Measurements from ENCODE around the gene NR1H2.
A peak's percentile ranks its signal among the peaks of the same experiment; 100 is the strongest.

Gene NR1H2

DNA sequence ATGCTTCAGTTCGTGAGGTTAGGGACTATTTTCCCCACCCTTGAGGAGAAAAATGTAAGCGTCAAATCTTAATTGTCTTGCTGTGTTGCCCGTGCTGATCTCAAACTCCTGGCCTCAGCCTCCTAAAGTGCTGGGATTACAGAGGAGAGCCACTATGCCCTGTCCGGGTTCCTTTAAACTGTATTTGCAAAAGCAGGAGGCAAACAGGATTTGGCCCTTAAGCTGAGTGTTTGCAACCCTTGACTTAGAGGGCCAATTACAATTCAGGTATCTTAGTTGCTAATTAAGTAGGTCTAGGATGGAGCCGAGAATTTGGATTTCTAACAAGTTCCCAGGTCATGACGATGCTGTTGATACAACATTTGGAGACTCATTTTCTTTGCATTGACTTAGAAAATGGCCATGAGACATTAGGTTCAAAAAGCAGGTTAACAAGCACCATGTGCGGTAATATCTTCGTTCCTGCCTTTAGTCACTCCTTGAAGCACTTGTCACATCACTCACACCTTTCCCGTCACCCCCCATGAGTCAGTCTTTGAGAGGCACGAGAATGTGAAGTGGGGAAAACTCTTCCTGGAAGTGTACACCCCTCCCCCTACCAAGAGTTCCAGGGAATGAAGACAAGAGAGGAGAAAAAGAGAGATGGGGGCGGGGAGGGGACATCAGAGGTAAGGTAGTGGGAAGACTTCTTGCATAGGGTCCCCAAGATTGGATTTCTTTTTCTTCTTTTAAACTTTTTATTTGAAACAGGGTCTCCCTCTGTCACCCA lies 13.4 kb upstream of the NR1H2 start:
- Histone ChIP-seq H3K4me3 (ENCODE audit: extremely low read depth, insufficient read depth, low read length, poor library complexity, severe bottlenecking) (no peak overlapping the region), H3K9me3 (ENCODE audit: control insufficient read depth, low read length) (no peaks in the 10 kb centered on the region), H3K36me3 (ENCODE audit: control insufficient read depth, insufficient read depth, low read length) (no peaks in the 10 kb centered on the region), H3K27ac (ENCODE audit: low read depth, low read length, severe bottlenecking) (no peak overlapping the region), H3K4me1 (ENCODE audit: control insufficient read depth, insufficient read depth, low read length, poor library complexity, severe bottlenecking) (no peaks in the 10 kb centered on the region)
- WGBS, 2 experiments (ENCODE audit: insufficient coverage in 2 of 2) = 73 to 74% methylated on average over 8 of the region's 11 CpGs

DNA sequence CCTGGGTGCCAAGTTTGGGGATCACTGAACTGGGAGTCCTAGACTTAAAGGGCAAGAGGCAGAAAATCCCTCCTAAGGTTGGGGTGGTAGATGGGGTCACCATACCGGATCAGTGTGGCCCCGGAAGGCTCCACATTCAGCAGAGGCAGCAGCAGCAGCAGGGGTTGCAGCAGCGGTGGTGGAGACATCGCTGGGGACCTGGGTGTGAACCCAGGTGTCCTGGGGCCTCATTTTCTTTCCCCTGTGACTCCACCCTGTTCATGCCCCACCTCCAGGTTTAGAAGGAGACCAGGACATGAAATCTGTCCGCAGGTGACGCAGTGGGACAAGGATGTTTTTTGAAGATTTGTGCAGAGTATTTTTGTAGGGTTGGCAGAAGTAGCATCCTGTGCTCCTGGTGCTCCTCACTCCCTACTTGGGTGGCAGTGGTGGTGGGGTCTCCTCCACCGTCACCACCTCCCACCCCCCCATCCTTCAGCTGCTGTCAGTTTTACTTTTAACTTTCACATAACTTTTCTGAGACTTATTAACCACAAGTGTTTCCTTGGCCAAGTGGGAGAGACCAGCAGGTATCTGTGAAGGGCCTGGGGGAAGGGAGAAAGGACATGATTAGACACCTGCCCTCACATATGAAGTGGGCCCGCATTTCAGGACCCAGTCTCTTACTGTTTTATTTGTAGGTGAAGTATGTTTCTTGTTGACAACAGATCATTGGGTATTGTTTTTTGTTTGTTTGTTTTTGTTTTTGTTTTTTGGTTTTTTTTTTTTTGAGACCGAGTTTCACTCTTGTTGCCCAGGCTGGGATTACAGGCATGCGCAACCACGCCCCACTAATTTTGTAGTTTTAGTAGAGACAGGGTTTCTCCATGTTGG lies 10.6 kb upstream of the NR1H2 start, which contains the start of gene NAPSA:
Gene NAPSA, minus strand, starts transcription at position 206 of the 873 bp plus-strand sequence. Its CDS starts 18 bp downstream, at position 188.
- H3K4me1 ChIP-seq (ENCODE audit: control insufficient read depth, insufficient read depth, low read length, poor library complexity, severe bottlenecking) = no peaks in the 10 kb centered on the region
- H3K36me3 ChIP-seq (ENCODE audit: control insufficient read depth, insufficient read depth, low read length) = no peaks in the 10 kb centered on the region
- 79 to 91% methylated on average over 2 to 4 of the region's 11 CpGs for WGBS, 2 experiments (ENCODE audit: insufficient coverage in 2 of 2)
- H3K27ac ChIP-seq (ENCODE audit: low read depth, low read length, severe bottlenecking) = no peak within 1 kb of the TSS
- no peaks in the 10 kb centered on the region for H3K9me3 ChIP-seq (ENCODE audit: control insufficient read depth, low read length)
- H3K4me3 ChIP-seq (ENCODE audit: extremely low read depth, insufficient read depth, low read length, poor library complexity, severe bottlenecking) = no peak within 1 kb of the TSS

DNA sequence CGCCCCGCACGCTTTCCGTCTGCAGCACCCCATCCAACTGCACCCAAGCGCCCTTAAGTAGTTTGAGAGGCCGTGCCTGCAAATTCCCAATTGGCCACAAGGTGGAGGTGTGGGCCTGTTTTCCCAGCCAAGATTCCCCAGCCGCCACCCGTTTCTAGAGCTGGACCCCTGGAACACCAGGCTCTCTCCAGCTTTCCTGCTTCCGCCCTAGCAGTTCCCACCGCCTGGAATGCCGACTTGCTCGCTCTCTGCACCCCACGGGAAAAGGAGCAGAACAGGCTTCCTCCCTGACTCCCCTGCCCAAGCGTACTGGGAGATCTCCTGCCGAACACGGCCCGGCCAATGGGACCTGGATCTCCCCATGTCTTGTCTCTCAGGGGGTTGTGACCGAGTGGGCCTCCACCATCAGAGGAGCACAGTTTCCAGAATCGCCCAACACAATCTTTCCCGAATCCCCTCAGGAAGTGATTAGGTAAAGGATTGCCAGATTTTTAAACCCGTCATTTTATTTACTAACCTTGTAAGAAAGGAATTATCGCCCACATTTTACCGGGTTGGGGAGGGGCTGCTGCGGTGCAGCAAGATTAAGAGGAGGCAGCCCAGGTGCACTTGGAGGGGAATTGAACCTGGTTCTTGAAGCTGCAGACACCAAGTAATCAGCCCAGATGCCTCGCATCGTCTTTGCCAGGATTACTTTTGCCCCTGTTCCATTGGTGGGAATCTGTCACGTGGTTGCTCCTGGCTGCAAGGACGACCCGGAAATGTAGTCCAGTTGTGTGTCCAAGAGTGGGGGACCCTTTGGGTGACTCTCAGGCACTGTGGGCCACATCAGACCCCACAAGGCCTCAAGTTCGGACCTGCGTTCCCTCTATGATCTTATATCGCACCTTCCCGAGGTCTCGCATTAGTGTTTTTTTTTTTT lies 7.3 kb upstream of the NR1H2 start:
- 32 to 41% methylated on average over 26 of the region's 34 CpGs for WGBS, 2 experiments (ENCODE audit: insufficient coverage in 2 of 2)

DNA sequence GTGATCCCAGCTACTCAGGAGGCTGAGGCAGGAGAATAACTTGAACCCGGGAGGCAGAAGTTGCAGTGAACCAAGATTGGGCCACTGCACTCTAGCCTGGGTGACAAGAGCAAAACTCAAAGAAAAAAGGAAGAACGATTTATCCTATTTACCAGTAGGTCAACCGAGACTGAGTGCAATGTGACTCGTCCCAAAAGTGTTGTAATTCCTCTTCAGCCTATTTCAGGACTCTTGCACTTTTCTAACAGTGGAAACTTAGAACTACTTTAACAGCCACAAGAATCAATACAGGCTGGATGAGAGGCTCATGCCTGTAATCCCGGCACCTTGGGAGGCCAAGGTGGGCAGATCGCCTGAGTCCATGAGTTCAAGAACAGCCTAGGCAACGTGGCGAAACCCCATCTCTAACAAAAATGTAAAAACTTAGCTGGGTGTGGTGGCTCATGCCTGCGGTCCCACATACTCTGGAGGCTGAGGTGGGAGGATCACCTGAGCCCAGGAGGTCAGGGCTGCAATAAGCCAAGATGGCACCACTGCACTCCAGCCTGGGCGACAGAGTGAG lies 4.3 kb upstream of the NR1H2 start:
- no peaks in the 10 kb centered on the region for H3K4me1 ChIP-seq (ENCODE audit: control insufficient read depth, insufficient read depth, low read length, poor library complexity, severe bottlenecking)
- 85 to 89% methylated on average over 6 to 9 of the region's 10 CpGs for WGBS, 2 experiments (ENCODE audit: insufficient coverage in 2 of 2)
- no peaks in the 10 kb centered on the region for H3K9me3 ChIP-seq (ENCODE audit: control insufficient read depth, low read length)
- H3K4me3 ChIP-seq (ENCODE audit: extremely low read depth, insufficient read depth, low read length, poor library complexity, severe bottlenecking) = no peak overlapping the region
- H3K36me3 ChIP-seq (ENCODE audit: control insufficient read depth, insufficient read depth, low read length) = no peaks in the 10 kb centered on the region
- H3K27ac ChIP-seq (ENCODE audit: low read depth, low read length, severe bottlenecking) = no peak overlapping the region

More for the DNA sequence above, 7.3 kb upstream of the NR1H2 start:
- no peaks in the 10 kb centered on the region for H3K9me3 ChIP-seq (ENCODE audit: control insufficient read depth, low read length)
- H3K36me3 ChIP-seq (ENCODE audit: control insufficient read depth, insufficient read depth, low read length) = no peaks in the 10 kb centered on the region
- no peaks in the 10 kb centered on the region for H3K4me1 ChIP-seq (ENCODE audit: control insufficient read depth, insufficient read depth, low read length, poor library complexity, severe bottlenecking)
- peak overlapping the region; percentile 21 for H3K4me3 ChIP-seq (ENCODE audit: extremely low read depth, insufficient read depth, low read length, poor library complexity, severe bottlenecking)
- no peak overlapping the region for H3K27ac ChIP-seq (ENCODE audit: low read depth, low read length, severe bottlenecking)

DNA sequence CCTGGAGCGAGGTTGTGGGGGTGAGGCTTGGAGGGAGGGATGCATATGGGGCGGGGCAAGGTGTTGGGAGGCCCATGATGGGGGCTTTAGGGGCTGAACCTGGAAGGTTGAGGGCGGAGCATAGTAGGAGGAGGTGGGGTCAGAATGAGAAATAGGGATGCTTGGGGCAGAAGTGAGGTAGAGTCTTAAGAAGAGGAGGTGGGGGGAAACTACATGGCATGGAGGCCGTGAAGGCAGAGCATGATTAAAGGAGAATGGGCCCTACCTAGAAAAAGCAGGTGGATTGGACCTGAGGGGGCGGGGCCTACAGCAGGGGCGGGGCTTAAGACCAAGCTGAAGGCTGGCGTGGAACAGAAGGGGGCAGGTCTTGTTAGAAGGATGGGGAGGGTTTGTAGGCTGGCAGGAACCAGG lies 799 bp downstream of the NR1H2 start:
- Histone ChIP-seq H3K27ac (ENCODE audit: low read depth, low read length, severe bottlenecking) (no peak overlapping the region), H3K4me3 (ENCODE audit: extremely low read depth, insufficient read depth, low read length, poor library complexity, severe bottlenecking) (peak overlapping the region; percentile 79)

DNA sequence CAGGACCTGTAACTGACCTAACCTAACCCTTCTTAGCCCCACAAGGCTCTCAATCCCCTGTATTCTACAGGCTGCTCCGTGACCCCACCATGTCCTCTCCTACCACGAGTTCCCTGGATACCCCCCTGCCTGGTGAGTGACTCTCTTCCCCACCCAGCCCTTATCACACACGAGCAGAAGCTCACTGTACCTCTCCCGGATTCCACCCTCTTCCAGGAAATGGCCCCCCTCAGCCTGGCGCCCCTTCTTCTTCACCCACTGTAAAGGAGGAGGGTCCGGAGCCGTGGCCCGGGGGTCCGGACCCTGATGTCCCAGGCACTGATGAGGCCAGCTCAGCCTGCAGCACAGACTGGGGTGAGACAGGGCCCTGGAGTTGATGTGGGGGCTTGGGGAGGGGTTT lies 1.3 kb downstream of the NR1H2 start:
- Histone ChIP-seq H3K4me1 (ENCODE audit: control insufficient read depth, insufficient read depth, low read length, poor library complexity, severe bottlenecking) (no peaks in the 10 kb centered on the region), H3K36me3 (ENCODE audit: control insufficient read depth, insufficient read depth, low read length) (peaks cover 47% of the 10 kb centered on the region), H3K4me3 (ENCODE audit: extremely low read depth, insufficient read depth, low read length, poor library complexity, severe bottlenecking) (no peak overlapping the region), H3K27ac (ENCODE audit: low read depth, low read length, severe bottlenecking) (no peak overlapping the region), H3K9me3 (ENCODE audit: control insufficient read depth, low read length) (no peaks in the 10 kb centered on the region)
- 93 to 100% methylated on average over 1 to 6 of the region's 9 CpGs for WGBS, 2 experiments (ENCODE audit: insufficient coverage in 2 of 2)

More for the DNA sequence above, 799 bp downstream of the NR1H2 start:
- WGBS, 2 experiments (ENCODE audit: insufficient coverage in 2 of 2) = 80% methylated on average over 5 of the region's 7 CpGs
- Histone ChIP-seq H3K4me1 (ENCODE audit: control insufficient read depth, insufficient read depth, low read length, poor library complexity, severe bottlenecking) (no peaks in the 10 kb centered on the region), H3K36me3 (ENCODE audit: control insufficient read depth, insufficient read depth, low read length) (peaks cover 43% of the 10 kb centered on the region), H3K9me3 (ENCODE audit: control insufficient read depth, low read length) (no peaks in the 10 kb centered on the region)

DNA sequence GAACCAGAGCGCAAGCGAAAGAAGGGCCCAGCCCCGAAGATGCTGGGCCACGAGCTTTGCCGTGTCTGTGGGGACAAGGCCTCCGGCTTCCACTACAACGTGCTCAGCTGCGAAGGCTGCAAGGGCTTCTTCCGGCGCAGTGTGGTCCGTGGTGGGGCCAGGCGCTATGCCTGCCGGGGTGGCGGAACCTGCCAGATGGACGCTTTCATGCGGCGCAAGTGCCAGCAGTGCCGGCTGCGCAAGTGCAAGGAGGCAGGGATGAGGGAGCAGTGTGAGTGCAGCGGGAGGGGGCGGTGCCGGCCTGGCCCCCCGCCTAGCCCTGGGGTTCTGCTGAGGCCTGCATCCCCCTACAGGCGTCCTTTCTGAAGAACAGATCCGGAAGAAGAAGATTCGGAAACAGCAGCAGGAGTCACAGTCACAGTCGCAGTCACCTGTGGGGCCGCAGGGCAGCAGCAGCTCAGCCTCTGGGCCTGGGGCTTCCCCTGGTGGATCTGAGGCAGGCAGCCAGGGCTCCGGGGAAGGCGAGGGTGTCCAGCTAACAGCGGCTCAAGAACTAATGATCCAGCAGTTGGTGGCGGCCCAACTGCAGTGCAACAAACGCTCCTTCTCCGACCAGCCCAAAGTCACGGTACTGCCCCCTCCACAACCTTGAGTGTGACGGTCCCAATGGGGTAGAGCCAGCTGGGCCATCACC lies 2.1 kb downstream of the NR1H2 start:
- H3K9me3 ChIP-seq (ENCODE audit: control insufficient read depth, low read length) = no peaks in the 10 kb centered on the region
- H3K4me1 ChIP-seq (ENCODE audit: control insufficient read depth, insufficient read depth, low read length, poor library complexity, severe bottlenecking) = no peaks in the 10 kb centered on the region
- 95 to 98% methylated on average over 33 to 34 of the region's 36 CpGs for WGBS, 2 experiments (ENCODE audit: insufficient coverage in 2 of 2)
- peaks cover 50% of the 10 kb centered on the region for H3K36me3 ChIP-seq (ENCODE audit: control insufficient read depth, insufficient read depth, low read length)
- H3K27ac ChIP-seq (ENCODE audit: low read depth, low read length, severe bottlenecking) = no peak overlapping the region
- no peak overlapping the region for H3K4me3 ChIP-seq (ENCODE audit: extremely low read depth, insufficient read depth, low read length, poor library complexity, severe bottlenecking)

DNA sequence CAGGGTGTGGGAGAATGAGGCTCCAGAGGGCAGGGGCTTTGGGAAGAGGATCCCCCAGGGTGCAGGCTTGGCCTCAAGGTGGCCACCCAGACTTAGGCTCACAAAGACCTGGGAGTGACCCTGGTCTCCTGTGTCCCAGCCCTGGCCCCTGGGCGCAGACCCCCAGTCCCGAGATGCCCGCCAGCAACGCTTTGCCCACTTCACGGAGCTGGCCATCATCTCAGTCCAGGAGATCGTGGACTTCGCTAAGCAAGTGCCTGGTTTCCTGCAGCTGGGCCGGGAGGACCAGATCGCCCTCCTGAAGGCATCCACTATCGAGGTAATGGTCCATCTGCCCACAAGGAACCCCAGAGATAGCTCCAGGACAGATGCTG lies 2.6 kb downstream of the NR1H2 start:
- H3K36me3 ChIP-seq (ENCODE audit: control insufficient read depth, insufficient read depth, low read length) = peaks cover 50% of the 10 kb centered on the region
- WGBS, 2 experiments (ENCODE audit: insufficient coverage in 2 of 2) = 90 to 95% methylated on average over 10 of the region's 10 CpGs
- H3K4me3 ChIP-seq (ENCODE audit: extremely low read depth, insufficient read depth, low read length, poor library complexity, severe bottlenecking) = no peak overlapping the region
- H3K4me1 ChIP-seq (ENCODE audit: control insufficient read depth, insufficient read depth, low read length, poor library complexity, severe bottlenecking) = no peaks in the 10 kb centered on the region
- no peak overlapping the region for H3K27ac ChIP-seq (ENCODE audit: low read depth, low read length, severe bottlenecking)
- no peaks in the 10 kb centered on the region for H3K9me3 ChIP-seq (ENCODE audit: control insufficient read depth, low read length)

DNA sequence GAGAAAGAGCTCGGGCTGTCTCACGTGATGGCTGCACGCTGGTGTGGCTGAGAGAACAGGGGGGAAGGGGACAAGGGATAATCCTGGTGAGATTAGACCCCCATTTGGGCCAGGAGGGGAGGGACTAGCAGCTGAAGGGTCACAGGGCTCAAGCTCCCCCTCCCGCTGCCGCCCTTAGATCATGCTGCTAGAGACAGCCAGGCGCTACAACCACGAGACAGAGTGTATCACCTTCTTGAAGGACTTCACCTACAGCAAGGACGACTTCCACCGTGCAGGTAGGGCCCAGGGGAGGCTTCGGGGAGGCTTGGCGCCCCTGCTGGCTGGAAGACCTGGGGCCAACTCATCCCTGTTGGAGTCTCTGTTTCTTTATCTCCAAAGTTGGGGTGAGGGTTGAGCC lies 3.3 kb downstream of the NR1H2 start:
- peaks cover 50% of the 10 kb centered on the region for H3K36me3 ChIP-seq (ENCODE audit: control insufficient read depth, insufficient read depth, low read length)
- no peak overlapping the region for H3K27ac ChIP-seq (ENCODE audit: low read depth, low read length, severe bottlenecking)
- no peaks in the 10 kb centered on the region for H3K9me3 ChIP-seq (ENCODE audit: control insufficient read depth, low read length)
- 94 to 97% methylated on average over 9 to 11 of the region's 11 CpGs for WGBS, 2 experiments (ENCODE audit: insufficient coverage in 2 of 2)
- no peaks in the 10 kb centered on the region for H3K4me1 ChIP-seq (ENCODE audit: control insufficient read depth, insufficient read depth, low read length, poor library complexity, severe bottlenecking)
- H3K4me3 ChIP-seq (ENCODE audit: extremely low read depth, insufficient read depth, low read length, poor library complexity, severe bottlenecking) = no peak overlapping the region
